OCI-LY1 (cell line): ENCODE results near the gene SUN2.

ENCODE experiments used
- H2AFZ ChIP-seq: fragments of 200-600 bp; sonication (generic), shearing (Covaris generic); 2 replicates; pipeline ENCODE4 v1.6.0; 2014; ENCODE audit warnings: antibody characterized with exemption, mild to moderate bottlenecking, low read length
- H3F3A ChIP-seq: fragments of 200-600 bp; sonication (generic), shearing (Covaris generic); 2 replicates; pipeline ENCODE4 v1.6.0; 2014; ENCODE audit warnings: mild to moderate bottlenecking, antibody characterized with exemption, low read length, moderate library complexity; ENCODE audit not compliant: insufficient read depth
- H3K27ac ChIP-seq: fragments of 200-600 bp; sonication (generic); 2 replicates; pipeline ENCODE4 v1.5.1; 2014; ENCODE audit warnings: low read length, mixed run types, mild to moderate bottlenecking, low read depth; ENCODE audit not compliant: poor library complexity, severe bottlenecking
- H3K27me3 ChIP-seq: fragments of 200-600 bp; sonication (generic); 2 replicates; pipeline ENCODE4 v1.6.0; 2014; ENCODE audit warnings: antibody characterized with exemption, mild to moderate bottlenecking, low read length, moderate library complexity; ENCODE audit not compliant: insufficient read depth
- H3K36me3 ChIP-seq: fragments of 200-600 bp; sonication (generic); 2 replicates; pipeline ENCODE4 v1.6.1; 2014; ENCODE audit warnings: mild to moderate bottlenecking, antibody characterized with exemption, low read length, moderate library complexity, mixed read lengths; ENCODE audit not compliant: insufficient read depth
- H3K4me1 ChIP-seq: fragments of 200-600 bp; sonication (generic); 2 replicates; pipeline ENCODE4 v1.5.1; 2014; ENCODE audit warnings: mild to moderate bottlenecking, low read length, moderate library complexity; ENCODE audit not compliant: insufficient read depth, severe bottlenecking
- H3K4me2 ChIP-seq: fragments of 200-600 bp; sonication (generic), shearing (Covaris generic); 2 replicates; pipeline ENCODE4 v1.6.1; 2014; ENCODE audit warnings: low read length
- H3K4me3 ChIP-seq: fragments of 200-600 bp; sonication (generic); 2 replicates; pipeline ENCODE4 v1.5.1; 2014; ENCODE audit warnings: low read length, low read depth, mild to moderate bottlenecking, mixed read lengths; ENCODE audit not compliant: poor library complexity, severe bottlenecking
- H3K79me2 ChIP-seq: fragments of 200-600 bp; shearing (Covaris generic); 2 replicates; pipeline ENCODE4 v1.6.1; 2016; ENCODE audit warnings: mixed run types, low read length, mixed read lengths; ENCODE audit not compliant: insufficient read depth
- H3K9ac ChIP-seq: fragments of 200-600 bp; sonication (generic), shearing (Covaris generic); 2 replicates; pipeline ENCODE4 v1.6.1; 2014; ENCODE audit warnings: mild to moderate bottlenecking, low read length, mixed read lengths
- H3K9me2 ChIP-seq: fragments of 200-600 bp; sonication (generic), shearing (Covaris generic); 2 replicates; pipeline ENCODE4 v1.6.1; 2014; ENCODE audit warnings: low read depth, mild to moderate bottlenecking, low read length, mixed read lengths
- H3K9me3 ChIP-seq: fragments of 200-600 bp; shearing (Covaris generic); 2 replicates; pipeline ENCODE4 v1.6.1; 2014; ENCODE audit warnings: low read length, mixed read lengths
- H4K20me1 ChIP-seq: fragments of 200-600 bp; sonication (generic), shearing (Covaris generic); 2 replicates; pipeline ENCODE4 v1.6.0; 2016; ENCODE audit warnings: mild to moderate bottlenecking, low read length; ENCODE audit not compliant: insufficient read depth
- CTCF ChIP-seq: fragments of 200-600 bp; sonication (generic), shearing (Covaris generic); IDR thresholded peaks from 2 replicates; pipeline ENCODE4 v1.5.1; 2017; ENCODE audit warnings: mild to moderate bottlenecking, antibody characterized with exemption, low read length, moderate library complexity, mixed read lengths
- EZH2 ChIP-seq: fragments of 200-600 bp; sonication (generic), shearing (Covaris generic); IDR thresholded peaks from 2 replicates; pipeline ENCODE4 v1.8.0; 2017; ENCODE audit warnings: borderline replicate concordance, mixed run types, mild to moderate bottlenecking, antibody characterized with exemption, low read length, moderate library complexity, mixed read lengths

Gene SUN2

GRCh38 chr22:38799265-38800002 lies 43.6 kb upstream of the SUN2 start:
- TF ChIP-seq EZH2 (no peak), CTCF (no peak)
- no peaks in the 10 kb centered on the region for H3F3A ChIP-seq
- H3K4me1 ChIP-seq: peaks cover 2% of the 10 kb centered on the region
- H4K20me1 ChIP-seq: no peaks in the 10 kb centered on the region
- H3K36me3 ChIP-seq: no peaks in the 10 kb centered on the region
- no peaks in the 10 kb centered on the region for H3K9me2 ChIP-seq
- no peak overlapping the region for H3K9ac ChIP-seq
- 0 out of 2 replicates have a peak, but pooled peaks cover 3% of the 10 kb centered on the region for H3K9me3 ChIP-seq
- no peak overlapping the region for H2AFZ ChIP-seq
- H3K27me3 ChIP-seq: peaks cover 5% of the 10 kb centered on the region; the same call in 1 of the 2 replicates
- H3K4me3 ChIP-seq: no peak overlapping the region
- H3K79me2 ChIP-seq: no peaks in the 10 kb centered on the region
- no peak overlapping the region for H3K27ac ChIP-seq
- H3K4me2 ChIP-seq: no peak overlapping the region

GRCh38 chr22:38798496-38798895 lies 42.7 kb upstream of the SUN2 start:
- no peak overlapping the region for H3K27ac ChIP-seq
- H4K20me1 ChIP-seq: no peaks in the 10 kb centered on the region
- H3K4me3 ChIP-seq: no peak overlapping the region
- no peaks in the 10 kb centered on the region for H3K36me3 ChIP-seq
- no peak for TF ChIP-seq CTCF
- TF ChIP-seq EZH2: no peak
- no peak overlapping the region for H3K4me2 ChIP-seq
- no peak overlapping the region for H3K9ac ChIP-seq
- no peaks in the 10 kb centered on the region for H3F3A ChIP-seq
- no peak overlapping the region for H2AFZ ChIP-seq
- no peaks in the 10 kb centered on the region for H3K79me2 ChIP-seq
- H3K27me3 ChIP-seq: peaks cover 5% of the 10 kb centered on the region; the same call in 1 of the 2 replicates
- peaks cover 8% of the 10 kb centered on the region for H3K4me1 ChIP-seq
- H3K9me2 ChIP-seq: no peaks in the 10 kb centered on the region
- 0 out of 2 replicates have a peak, but pooled peaks cover 3% of the 10 kb centered on the region for H3K9me3 ChIP-seq

GRCh38 chr22:38796262-38796957 lies 40.6 kb upstream of the SUN2 start:
- H4K20me1 ChIP-seq: no peaks in the 10 kb centered on the region
- H3F3A ChIP-seq: no peaks in the 10 kb centered on the region
- H3K9ac ChIP-seq: no peak overlapping the region
- peaks cover 13% of the 10 kb centered on the region for H3K4me1 ChIP-seq
- H3K36me3 ChIP-seq: no peaks in the 10 kb centered on the region
- H3K9me3 ChIP-seq: 0 out of 2 replicates have a peak, but pooled peaks cover 3% of the 10 kb centered on the region
- no peak overlapping the region for H3K4me2 ChIP-seq
- H3K27ac ChIP-seq: no peak overlapping the region
- no peak overlapping the region for H3K4me3 ChIP-seq
- peaks cover 5% of the 10 kb centered on the region; the same call in 1 of the 2 replicates for H3K27me3 ChIP-seq
- H3K9me2 ChIP-seq: no peaks in the 10 kb centered on the region
- no peaks in the 10 kb centered on the region for H3K79me2 ChIP-seq
- no peak for TF ChIP-seq CTCF
- no peak for TF ChIP-seq EZH2
- no peak overlapping the region for H2AFZ ChIP-seq
